HepG2 (cell line): Measurements from ENCODE around the gene SPART. TPM values are rescaled to one million over a fixed set of nuclear protein-coding genes. Genes with fewer than 3 reads are reported as not detected.
"Not testable (repeated sequence)": the region's sequence is repeated elsewhere in the genome, so short reads cannot be mapped to it uniquely, and the experiment has no call there.

Experiments used
- ATAC-seq: fragments of 200-7000 bp; cut with Tn5 transposase; 3 replicates; pipeline ENCODE4 v1.9.1; 2020; ENCODE audit warnings: mild to moderate bottlenecking, moderate library complexity
- BruUV-seq: library from RNA; stranded (reverse); fragments of 400-500 nt; replicated peaks from 2 replicates; lab custom pipeline; 2021; lab: Mats Ljungman, UMichigan
- CTCF ChIA-PET: fragments of 300-600 bp; formaldehyde crosslinking; extraction: SDS; loops from one replicate; lab custom pipeline; 2021; ENCODE audit warnings: low total read pairs, inconsistent platforms, low intra/inter-chr PET ratio; lab: Yijun Ruan, JAX
- POLR2A ChIA-PET: fragments of 350-600 bp; sonication (Branson Sonifier 250); formaldehyde crosslinking; loops from one replicate; lab custom pipeline; 2020; ENCODE audit warnings: antibody characterized with exemption, inconsistent platforms; lab: Yijun Ruan, JAX
- DNase-seq: peaks from one replicate; pipeline ENCODE4 v3.0.0-alpha.2; 2015; ENCODE audit warnings: low spot score
- FAIRE-seq: peaks from 3 replicates; lab custom pipeline; 2011; peaks lifted over from hg19 to GRCh38; lab: Jason Lieb, UNC
- H2AFZ ChIP-seq: one replicate; pipeline ENCODE4 v1.6.1; 2011; ENCODE audit warnings: low read length, inconsistent platforms
- H3K27ac ChIP-seq: fragments of 300-600 bp; 3 replicates; pipeline ENCODE4 v1.8.0; 2011; ENCODE audit warnings: mixed run types, mild to moderate bottlenecking, mixed read lengths, low read length, inconsistent platforms; ENCODE audit not compliant: insufficient read depth; ENCODE audit errors: extremely low read length
- H3K27me3 ChIP-seq, 2 experiments: fragments of 200-600 bp in 1 of 2; 2 replicates in 1 of 2; 3 replicates in 1 of 2; pipeline versions ENCODE4 v1.6.0 to v1.8.0; 2011; ENCODE audit warnings: low read length in 2 of 2, mild to moderate bottlenecking in 2 of 2, moderate library complexity in 2 of 2, inconsistent platforms in 1 of 2; ENCODE audit not compliant: insufficient read depth in 2 of 2, control insufficient read depth in 1 of 2
- H3K36me3 ChIP-seq, 2 experiments: fragments of 200-600 bp in 1 of 2; replicated peaks in 1 of 2; 2 replicates in 1 of 2; 3 replicates in 1 of 2; pipeline versions ENCODE4 v1.5.1 to v1.8.0; 2011; ENCODE audit warnings: low read length in 2 of 2, inconsistent platforms in 1 of 2; ENCODE audit not compliant: insufficient read depth in 2 of 2, control insufficient read depth in 1 of 2
- H3K4me1 ChIP-seq: 2 replicates; pipeline ENCODE4 v1.5.1; 2012; ENCODE audit warnings: low read length, inconsistent platforms; ENCODE audit not compliant: insufficient read depth
- H3K4me2 ChIP-seq: 2 replicates; pipeline ENCODE4 v1.6.0; 2011; ENCODE audit warnings: low read depth, low read length, inconsistent platforms
- H3K4me3 ChIP-seq, 3 experiments: fragments of 200-600 bp in 1 of 3; sonication (generic), shearing (Covaris generic) in 1 of 3; replicated peaks in 1 of 3; 2 replicates each; pipeline ENCODE4 v1.5.1; 2011 to 2016; ENCODE audit warnings: low read length in 3 of 3, inconsistent platforms in 2 of 3, low read depth in 2 of 3, mild to moderate bottlenecking in 2 of 3, control low read depth in 1 of 3, mixed read lengths in 1 of 3; ENCODE audit not compliant: insufficient read depth in 1 of 3
- H3K79me2 ChIP-seq: one replicate; pipeline ENCODE4 v1.6.1; 2011; ENCODE audit warnings: low read length, inconsistent platforms; ENCODE audit not compliant: insufficient read depth
- H3K9ac ChIP-seq: 2 replicates; pipeline ENCODE4 v1.6.0; 2011; ENCODE audit warnings: mild to moderate bottlenecking, low read depth, low read length, inconsistent platforms; ENCODE audit not compliant: insufficient read depth
- H3K9me3 ChIP-seq: 2 replicates; pipeline ENCODE4 v1.5.1; 2012; ENCODE audit warnings: mild to moderate bottlenecking, low read length
- H4K20me1 ChIP-seq: 2 replicates; pipeline ENCODE4 v1.6.0; 2011; ENCODE audit warnings: inconsistent platforms, mild to moderate bottlenecking, low read length, moderate library complexity; ENCODE audit not compliant: insufficient read depth
- ATF6 ChIP-seq: sonication (generic); formaldehyde crosslinking; conservative IDR thresholded peaks from 2 replicates; pipeline ENCODE4 v1.4.0; 2020; ENCODE audit warnings: missing genetic modification reagents
- ISX ChIP-seq: sonication (generic); formaldehyde crosslinking; conservative IDR thresholded peaks from 2 replicates; pipeline ENCODE4 v1.5.0; 2020; ENCODE audit warnings: missing genetic modification reagents
- KDM1A ChIP-seq: IDR thresholded peaks from 2 replicates; pipeline ENCODE4 v1.6.1; 2016; ENCODE audit warnings: missing compliant biosample characterization
- MEF2D ChIP-seq: sonication (generic); formaldehyde crosslinking; IDR thresholded peaks from 2 replicates; pipeline ENCODE4 v1.5.1; 2020; ENCODE audit warnings: mild to moderate bottlenecking, missing genetic modification reagents
- NCOA2 ChIP-seq: sonication (generic); formaldehyde crosslinking; IDR thresholded peaks from 2 replicates; pipeline ENCODE4 v1.8.0; 2022; ENCODE audit warnings: inconsistent platforms
- in situ Hi-C: cut with HindIII; loops from 2 replicates; pipeline ENCODE4 v1.10.0; 2017; ENCODE audit warnings: low pct_unique_long_range_greater_than_20kb; ENCODE audit not compliant: extremely low pct_ligation_motif_present
- intact Hi-C: fragments of 100-400 bp; cut with micrococcal nuclease; formaldehyde crosslinking; loops from one replicate; pipeline ENCODE4 v1.10.0; 2022; ENCODE audit not compliant: unreplicated experiment
- polyA plus RNA-seq, 8 experiments: library from polyadenylated mRNA; depleted of rRNA in 3 of 8; stranded (reverse) in 7 of 8; unstranded in 1 of 8; fragments of >200 nt; fragmentation: Illumina TruSeq in 4 of 8; extraction: Trizol in 4 of 8; gene quantifications; 2 replicates each; pipeline versions ENCODE4 v1.2.1 to v1.2.3, GENCODE V29; 2011 to 2016; ENCODE audit warnings: low read depth in 4 of 8, missing spikeins in 1 of 8, mixed read lengths in 1 of 8; ENCODE audit not compliant: insufficient read depth in 1 of 8
- total RNA-seq, 5 experiments: library from RNA; depleted of rRNA; stranded (reverse); fragments of >200 nt; fragmentation: Illumina TruSeq; extraction: Trizol; gene quantifications; 2 replicates each; pipeline ENCODE4 v1.2.3, GENCODE V29; 2016; ENCODE audit warnings: low read depth in 1 of 5
- TF ChIP-seq, protein P1 (sequence below): sonication (generic); formaldehyde crosslinking; conservative IDR thresholded peaks from 2 replicates; pipeline ENCODE4 v1.4.0; 2020; ENCODE audit warnings: missing genetic modification reagents
- TF ChIP-seq, protein P2 (sequence below): sonication (generic); formaldehyde crosslinking; IDR thresholded peaks from 2 replicates; pipeline ENCODE4 v1.4.0; 2020; ENCODE audit warnings: missing genetic modification reagents, mild to moderate bottlenecking, borderline replicate concordance
- TF ChIP-seq, protein P3 (sequence below): sonication (generic); formaldehyde crosslinking; IDR thresholded peaks from 2 replicates; pipeline ENCODE4 v1.5.0; 2020; ENCODE audit warnings: mild to moderate bottlenecking, missing genetic modification reagents, moderate library complexity

SPART gene
- total and polyA plus RNA-seq, 2 of the 13 experiments (the other 11 are each of a cell fraction or from before 2014, with no cell fraction given) = 8.9 to 28.8 TPM

GRCh38 chr13:36332986-36333385 lies 13.2 kb downstream of the SPART start:
- Histone ChIP-seq H3K36me3 (no peaks in the 10 kb centered on the region; a peak in 1 of 5 replicates), H3K4me3 (no peak overlapping the region), H2AFZ (no peak overlapping the region), H3K27ac (no peak overlapping the region), H4K20me1 (no peaks in the 10 kb centered on the region; the same call in 1 of the 2 replicates), H3K79me2 (peaks cover 15% of the 10 kb centered on the region), H3K4me2 (no peak overlapping the region), H3K9me3 (no peaks in the 10 kb centered on the region), H3K4me1 (no peaks in the 10 kb centered on the region), H3K9ac (no peak overlapping the region), H3K27me3 (no peaks in the 10 kb centered on the region)
- ChIA-PET CTCF (no interaction called here), POLR2A (no interaction called here)
- BruUV-seq = no TSS peak
- FAIRE-seq (no peak), DNase-seq (no peak), ATAC-seq (no peak)
- TF ChIP-seq ATF6 (CRISPR knock-in tag) = no peak
- TF ChIP-seq NCOA2 (CRISPR knock-in tag) = no peak
- no peak for TF ChIP-seq KDM1A
- TF ChIP-seq, protein P1, sequence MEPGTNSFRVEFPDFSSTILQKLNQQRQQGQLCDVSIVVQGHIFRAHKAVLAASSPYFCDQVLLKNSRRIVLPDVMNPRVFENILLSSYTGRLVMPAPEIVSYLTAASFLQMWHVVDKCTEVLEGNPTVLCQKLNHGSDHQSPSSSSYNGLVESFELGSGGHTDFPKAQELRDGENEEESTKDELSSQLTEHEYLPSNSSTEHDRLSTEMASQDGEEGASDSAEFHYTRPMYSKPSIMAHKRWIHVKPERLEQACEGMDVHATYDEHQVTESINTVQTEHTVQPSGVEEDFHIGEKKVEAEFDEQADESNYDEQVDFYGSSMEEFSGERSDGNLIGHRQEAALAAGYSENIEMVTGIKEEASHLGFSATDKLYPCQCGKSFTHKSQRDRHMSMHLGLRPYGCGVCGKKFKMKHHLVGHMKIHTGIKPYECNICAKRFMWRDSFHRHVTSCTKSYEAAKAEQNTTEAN (CRISPR knock-in tag) = no peak
- TF ChIP-seq, protein P2, sequence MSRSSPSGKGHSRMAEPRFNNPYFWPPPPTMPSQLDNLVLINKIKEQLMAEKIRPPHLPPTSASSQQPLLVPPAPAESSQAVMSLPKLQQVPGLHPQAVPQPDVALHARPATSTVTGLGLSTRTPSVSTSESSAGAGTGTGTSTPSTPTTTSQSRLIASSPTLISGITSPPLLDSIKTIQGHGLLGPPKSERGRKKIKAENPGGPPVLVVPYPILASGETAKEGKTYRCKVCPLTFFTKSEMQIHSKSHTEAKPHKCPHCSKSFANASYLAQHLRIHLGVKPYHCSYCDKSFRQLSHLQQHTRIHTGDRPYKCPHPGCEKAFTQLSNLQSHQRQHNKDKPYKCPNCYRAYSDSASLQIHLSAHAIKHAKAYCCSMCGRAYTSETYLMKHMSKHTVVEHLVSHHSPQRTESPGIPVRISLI = no peak
- TF ChIP-seq, protein P3, sequence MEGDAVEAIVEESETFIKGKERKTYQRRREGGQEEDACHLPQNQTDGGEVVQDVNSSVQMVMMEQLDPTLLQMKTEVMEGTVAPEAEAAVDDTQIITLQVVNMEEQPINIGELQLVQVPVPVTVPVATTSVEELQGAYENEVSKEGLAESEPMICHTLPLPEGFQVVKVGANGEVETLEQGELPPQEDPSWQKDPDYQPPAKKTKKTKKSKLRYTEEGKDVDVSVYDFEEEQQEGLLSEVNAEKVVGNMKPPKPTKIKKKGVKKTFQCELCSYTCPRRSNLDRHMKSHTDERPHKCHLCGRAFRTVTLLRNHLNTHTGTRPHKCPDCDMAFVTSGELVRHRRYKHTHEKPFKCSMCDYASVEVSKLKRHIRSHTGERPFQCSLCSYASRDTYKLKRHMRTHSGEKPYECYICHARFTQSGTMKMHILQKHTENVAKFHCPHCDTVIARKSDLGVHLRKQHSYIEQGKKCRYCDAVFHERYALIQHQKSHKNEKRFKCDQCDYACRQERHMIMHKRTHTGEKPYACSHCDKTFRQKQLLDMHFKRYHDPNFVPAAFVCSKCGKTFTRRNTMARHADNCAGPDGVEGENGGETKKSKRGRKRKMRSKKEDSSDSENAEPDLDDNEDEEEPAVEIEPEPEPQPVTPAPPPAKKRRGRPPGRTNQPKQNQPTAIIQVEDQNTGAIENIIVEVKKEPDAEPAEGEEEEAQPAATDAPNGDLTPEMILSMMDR (CRISPR knock-in tag) = no peak
- no peak for TF ChIP-seq MEF2D (CRISPR knock-in tag)
- no peak for TF ChIP-seq ISX (CRISPR knock-in tag)
- in situ Hi-C loops = no loop called here
- intact Hi-C loops = no loop called here

GRCh38 chr13:36332255-36332654 lies 13.9 kb downstream of the SPART start:
- in situ Hi-C loops, DNase-seq, H3K36me3 ChIP-seq, CTCF ChIA-PET, H2AFZ ChIP-seq, H3K27me3 ChIP-seq, ATAC-seq, H3K4me2 ChIP-seq, BruUV-seq, H3K9me3 ChIP-seq, H3K4me1 ChIP-seq, H3K9ac ChIP-seq, H3K4me3 ChIP-seq, H3K27ac ChIP-seq, intact Hi-C loops, FAIRE-seq, H4K20me1 ChIP-seq, POLR2A ChIA-PET: not testable (repeated sequence)
- H3K79me2 ChIP-seq = peaks cover 13% of the 10 kb centered on the region
